Activated CD8-positive, alpha-beta memory T cell treated with anti-CD3 and anti-CD28 coated beads, Interleukin-2, amount 50 U/mL, for 24 hours (primary cell): Measurements from ENCODE around the gene DOK5.

Source experiments
- DNase-seq: peaks from one replicate; pipeline ENCODE4 v3.0.0-alpha.2; 2020; ENCODE audit errors: extremely low read depth

Gene DOK5

GRCh38 chr20:54514028-54514607, 38.7 kb downstream of the DOK5 start:
- DNase-seq, result no peak

GRCh38 chr20:54515793-54516628, 40.6 kb downstream of the DOK5 start:
- no peak for DNase-seq

GRCh38 chr20:54517241-54517975, 42.0 kb downstream of the DOK5 start:
- no peak for DNase-seq

GRCh38 chr20:54524849-54525248, 49.5 kb downstream of the DOK5 start:
- DNase-seq, result no peak

- no peak for DNase-seq
Observed at GRCh38 chr20:54525916-54526590, 50.7 kb downstream of the DOK5 start.

- DNase-seq, result no peak
Observed at GRCh38 chr20:54526801-54527200, 51.4 kb downstream of the DOK5 start.

GRCh38 chr20:54532573-54532972, 57.2 kb downstream of the DOK5 start:
- DNase-seq, result no peak

GRCh38 chr20:54534101-54534500, 58.7 kb downstream of the DOK5 start:
- DNase-seq, result no peak

- DNase-seq, result no peak
Observed at GRCh38 chr20:54535033-54535432, 59.6 kb downstream of the DOK5 start.

GRCh38 chr20:54535746-54536145, 60.4 kb downstream of the DOK5 start:
- no peak for DNase-seq

GRCh38 chr20:54539521-54540046, 64.2 kb downstream of the DOK5 start:
- DNase-seq, result no peak

GRCh38 chr20:54543369-54543768, 68.0 kb downstream of the DOK5 start:
- no peak for DNase-seq

GRCh38 chr20:54545676-54546358, 70.4 kb downstream of the DOK5 start:
- no peak for DNase-seq

GRCh38 chr20:54548849-54549248, 73.5 kb downstream of the DOK5 start:
- no peak for DNase-seq

GRCh38 chr20:54549658-54550326, 74.4 kb downstream of the DOK5 start:
- no peak for DNase-seq

GRCh38 chr20:54550776-54551396, 75.5 kb downstream of the DOK5 start:
- DNase-seq, result no peak

GRCh38 chr20:54554006-54554405, 78.6 kb downstream of the DOK5 start:
- no peak for DNase-seq

GRCh38 chr20:54555150-54555549, 79.8 kb downstream of the DOK5 start:
- no peak for DNase-seq

GRCh38 chr20:54556406-54556805, 81.0 kb downstream of the DOK5 start:
- DNase-seq, result no peak
